OCI-LY7 (cell line): Measurements from ENCODE around the gene ERC1. TPM values are rescaled to one million over a fixed set of nuclear protein-coding genes. Genes with fewer than 3 reads are reported as not detected.

Experiments
- BruUV-seq: library from RNA; stranded (reverse); fragments of 400-500 nt; replicated peaks from 2 replicates; lab custom pipeline; 2021; lab: Mats Ljungman, UMichigan
- CTCF ChIA-PET: fragments of 300-600 bp; sonication (Branson Sonifier 250); formaldehyde crosslinking; loops from one replicate; lab custom pipeline; 2022; ENCODE audit warnings: antibody characterized with exemption; ENCODE audit not compliant: unreplicated experiment; lab: Charles Lee
- POLR2A ChIA-PET: fragments of 300-600 bp; sonication (Branson Sonifier 250); formaldehyde crosslinking; loops from one replicate; lab custom pipeline; 2022; ENCODE audit warnings: antibody characterized with exemption; lab: Charles Lee
- DNase-seq: peaks from one replicate; pipeline ENCODE4 v3.0.0-alpha.2; 2015; ENCODE audit warnings: low spot score
- H2AFZ ChIP-seq: fragments of 200-600 bp; sonication (generic), shearing (Covaris generic); 2 replicates; pipeline ENCODE4 v1.6.1; 2014; ENCODE audit warnings: mild to moderate bottlenecking, antibody characterized with exemption, low read length, moderate library complexity
- H3K27ac ChIP-seq: fragments of 200-600 bp; sonication (generic); 2 replicates; pipeline ENCODE4 v1.5.1; 2014; ENCODE audit warnings: mixed run types, low read depth, mild to moderate bottlenecking, moderate library complexity, low read length, inconsistent platforms; ENCODE audit not compliant: poor library complexity, severe bottlenecking
- H3K36me3 ChIP-seq: fragments of 200-600 bp; sonication (generic); 2 replicates; pipeline ENCODE4 v1.6.1; 2014; ENCODE audit warnings: mild to moderate bottlenecking, antibody characterized with exemption, low read length, moderate library complexity, mixed read lengths; ENCODE audit not compliant: insufficient read depth
- H3K4me1 ChIP-seq: fragments of 200-600 bp; sonication (generic); 2 replicates; pipeline ENCODE4 v1.5.1; 2014; ENCODE audit warnings: mild to moderate bottlenecking, low read length; ENCODE audit not compliant: insufficient read depth, poor library complexity, severe bottlenecking
- H3K4me2 ChIP-seq: fragments of 200-600 bp; sonication (generic); 2 replicates; pipeline ENCODE4 v1.6.1; 2014; ENCODE audit warnings: mild to moderate bottlenecking, low read length
- H3K4me3 ChIP-seq: fragments of 200-600 bp; sonication (generic); 2 replicates; pipeline ENCODE4 v1.5.1; 2014; ENCODE audit warnings: mild to moderate bottlenecking, low read depth, low read length; ENCODE audit not compliant: poor library complexity, severe bottlenecking
- H3K79me2 ChIP-seq: fragments of 200-600 bp; sonication (generic); 2 replicates; pipeline ENCODE4 v1.6.1; 2016; ENCODE audit warnings: low read depth, mild to moderate bottlenecking, low read length, moderate library complexity, mixed read lengths; ENCODE audit not compliant: insufficient read depth
- H3K9me2 ChIP-seq: fragments of 200-600 bp; sonication (generic); 2 replicates; pipeline ENCODE4 v1.6.1; 2016; ENCODE audit warnings: mild to moderate bottlenecking, low read length, mixed read lengths; ENCODE audit not compliant: insufficient read depth
- H3K9me3 ChIP-seq: fragments of 200-600 bp; sonication (generic); 2 replicates; pipeline ENCODE4 v1.6.1; 2014; ENCODE audit warnings: mild to moderate bottlenecking, mixed run types, low read length, mixed read lengths
- H4K20me1 ChIP-seq: fragments of 200-600 bp; sonication (generic); 2 replicates; pipeline ENCODE4 v1.6.1; 2014; ENCODE audit warnings: mild to moderate bottlenecking, antibody characterized with exemption, low read length, moderate library complexity, mixed read lengths; ENCODE audit not compliant: insufficient read depth
- EZH2phosphoT487 ChIP-seq: fragments of 200-600 bp; sonication (generic); IDR thresholded peaks from 2 replicates; pipeline ENCODE4 v1.6.1; 2018; ENCODE audit warnings: low read depth, borderline replicate concordance, mild to moderate bottlenecking, mixed run types, antibody characterized with exemption, low read length, moderate library complexity, mixed read lengths
- intact Hi-C: fragments of 100-400 bp; cut with micrococcal nuclease; formaldehyde crosslinking; loops from one replicate; pipeline ENCODE4 v1.10.0; 2022; ENCODE audit not compliant: unreplicated experiment
- total RNA-seq, 2 experiments: library from RNA; depleted of rRNA in 1 of 2; stranded (reverse); fragments of >200 nt in 1 of 2; shearing (Covaris generic) in 1 of 2; gene quantifications; 2 replicates each; pipeline ENCODE4 v1.2.3, GENCODE V29; 2014 to 2022
- TF ChIP-seq, protein P1 (sequence below): fragments of 200-600 bp; sonication (generic); conservative IDR thresholded peaks from 2 replicates; pipeline ENCODE4 v1.5.1; 2014; ENCODE audit warnings: mild to moderate bottlenecking, antibody characterized with exemption, low read length, moderate library complexity, mixed read lengths

ERC1 gene
- total RNA-seq, 2 experiments from 2014 or later, result 26.9 to 86.9 TPM

GRCh38 chr12:1030779-1031178, 39.8 kb downstream of the ERC1 start:
- no peaks in the 10 kb centered on the region for H3K79me2 ChIP-seq
- no TSS peak for BruUV-seq
- H3K9me2 ChIP-seq, result no peaks in the 10 kb centered on the region
- H4K20me1 ChIP-seq, result no peaks in the 10 kb centered on the region
- no peak overlapping the region for H2AFZ ChIP-seq
- H3K36me3 ChIP-seq, result peaks cover 35% of the 10 kb centered on the region
- H3K4me1 ChIP-seq, result no peaks in the 10 kb centered on the region
- CTCF ChIA-PET, result no interaction called here
- intact Hi-C loops, result no loop called here
- no peak for DNase-seq
- H3K27ac ChIP-seq, result no peak overlapping the region
- POLR2A ChIA-PET, result interaction anchor here (0.7 kb wide), 1 partner anchor 13 kb away, joined by 3 read pairs; no protein-coding TSS in a partner anchor
- no peak for TF ChIP-seq EZH2phosphoT487
- TF ChIP-seq, protein P1, sequence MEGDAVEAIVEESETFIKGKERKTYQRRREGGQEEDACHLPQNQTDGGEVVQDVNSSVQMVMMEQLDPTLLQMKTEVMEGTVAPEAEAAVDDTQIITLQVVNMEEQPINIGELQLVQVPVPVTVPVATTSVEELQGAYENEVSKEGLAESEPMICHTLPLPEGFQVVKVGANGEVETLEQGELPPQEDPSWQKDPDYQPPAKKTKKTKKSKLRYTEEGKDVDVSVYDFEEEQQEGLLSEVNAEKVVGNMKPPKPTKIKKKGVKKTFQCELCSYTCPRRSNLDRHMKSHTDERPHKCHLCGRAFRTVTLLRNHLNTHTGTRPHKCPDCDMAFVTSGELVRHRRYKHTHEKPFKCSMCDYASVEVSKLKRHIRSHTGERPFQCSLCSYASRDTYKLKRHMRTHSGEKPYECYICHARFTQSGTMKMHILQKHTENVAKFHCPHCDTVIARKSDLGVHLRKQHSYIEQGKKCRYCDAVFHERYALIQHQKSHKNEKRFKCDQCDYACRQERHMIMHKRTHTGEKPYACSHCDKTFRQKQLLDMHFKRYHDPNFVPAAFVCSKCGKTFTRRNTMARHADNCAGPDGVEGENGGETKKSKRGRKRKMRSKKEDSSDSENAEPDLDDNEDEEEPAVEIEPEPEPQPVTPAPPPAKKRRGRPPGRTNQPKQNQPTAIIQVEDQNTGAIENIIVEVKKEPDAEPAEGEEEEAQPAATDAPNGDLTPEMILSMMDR, result no peak
- H3K4me2 ChIP-seq, result no peak overlapping the region
- no peak overlapping the region for H3K4me3 ChIP-seq
- H3K9me3 ChIP-seq, result no peaks in the 10 kb centered on the region

DNA sequence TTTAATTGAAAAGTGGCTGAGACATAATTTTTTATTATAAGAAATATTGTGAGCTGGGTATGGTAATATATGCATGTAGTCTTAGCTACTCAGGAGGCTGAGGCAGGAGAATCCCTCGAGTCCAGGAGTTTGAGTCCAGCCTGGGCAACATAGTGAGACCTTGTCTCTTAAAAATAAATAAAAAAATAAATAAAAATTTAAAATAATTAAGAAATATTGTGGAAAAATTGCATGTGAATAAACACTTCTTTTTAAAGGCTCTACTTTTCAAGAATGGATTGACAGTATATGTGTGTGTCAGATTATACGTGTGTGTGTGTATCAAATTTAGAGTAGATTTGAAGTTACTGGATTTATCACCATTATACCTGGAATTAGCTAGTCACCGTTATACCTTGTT, 43.2 kb downstream of the ERC1 start:
- ChIA-PET POLR2A (no interaction called here), CTCF (no interaction called here)
- H3K79me2 ChIP-seq, result no peaks in the 10 kb centered on the region
- H3K27ac ChIP-seq, result no peak overlapping the region
- DNase-seq, result no peak
- BruUV-seq, result no TSS peak
- TF ChIP-seq, protein P1, result no peak
- no peak for TF ChIP-seq EZH2phosphoT487
- no peak overlapping the region for H3K4me3 ChIP-seq
- no peaks in the 10 kb centered on the region for H3K4me1 ChIP-seq
- no peaks in the 10 kb centered on the region for H3K9me3 ChIP-seq
- peaks cover 26% of the 10 kb centered on the region for H3K36me3 ChIP-seq
- intact Hi-C loops, result no loop called here
- no peaks in the 10 kb centered on the region for H3K9me2 ChIP-seq
- no peak overlapping the region for H3K4me2 ChIP-seq
- H2AFZ ChIP-seq, result no peak overlapping the region
- H4K20me1 ChIP-seq, result 0 out of 2 replicates have a peak, but pooled peaks cover 5% of the 10 kb centered on the region

GRCh38 chr12:1034751-1035457, 43.9 kb downstream of the ERC1 start:
- no peaks in the 10 kb centered on the region for H3K4me1 ChIP-seq
- no peaks in the 10 kb centered on the region for H3K9me3 ChIP-seq
- peaks cover 23% of the 10 kb centered on the region for H3K36me3 ChIP-seq
- no peak for DNase-seq
- POLR2A ChIA-PET, result no interaction called here
- H3K79me2 ChIP-seq, result no peaks in the 10 kb centered on the region
- no peak overlapping the region for H3K27ac ChIP-seq
- intact Hi-C loops, result no loop called here
- no TSS peak for BruUV-seq
- H3K4me2 ChIP-seq, result no peak overlapping the region
- H4K20me1 ChIP-seq, result 0 out of 2 replicates have a peak, but pooled peaks cover 5% of the 10 kb centered on the region
- CTCF ChIA-PET, result no interaction called here
- no peaks in the 10 kb centered on the region for H3K9me2 ChIP-seq
- TF ChIP-seq, protein P1, result no peak
- no peak for TF ChIP-seq EZH2phosphoT487
- no peak overlapping the region for H2AFZ ChIP-seq
- H3K4me3 ChIP-seq, result no peak overlapping the region
